Smooth muscle cell (in vitro differentiated cells): ENCODE measurements around the gene SNRNP25. TPM values are rescaled to one million over a fixed set of nuclear protein-coding genes. Genes with fewer than 3 reads are reported as not detected.

Source experiments
- DNase-seq: peaks from one replicate; lab custom pipeline; 2025; ENCODE audit not compliant: unreplicated experiment; lab: John Stamatoyannopoulos, UW
- H2AFZ ChIP-seq: fragments of 200-600 bp; sonication (generic); 2 replicates; pipeline ENCODE4 v1.6.0; 2016; ENCODE audit warnings: antibody characterized with exemption, low read depth, mild to moderate bottlenecking
- H3F3A ChIP-seq: fragments of 200-600 bp; sonication (generic); 2 replicates; pipeline ENCODE4 v1.6.0; 2017; ENCODE audit warnings: antibody characterized with exemption, low read depth
- H3K27ac ChIP-seq: fragments of 200-600 bp; sonication (generic); 2 replicates; pipeline ENCODE4 v1.5.1; 2016; ENCODE audit warnings: low read depth, mild to moderate bottlenecking
- H3K27me3 ChIP-seq: fragments of 200-600 bp; sonication (generic); 2 replicates; pipeline ENCODE4 v1.6.1; 2016; ENCODE audit warnings: low read depth, mild to moderate bottlenecking
- H3K36me3 ChIP-seq: fragments of 200-600 bp; sonication (generic); 2 replicates; pipeline ENCODE4 v1.5.1; 2016; ENCODE audit warnings: low read depth
- H3K4me1 ChIP-seq: fragments of 200-600 bp; sonication (generic); 2 replicates; pipeline ENCODE4 v1.5.1; 2016; ENCODE audit warnings: low read depth
- H3K4me2 ChIP-seq: fragments of 200-600 bp; sonication (generic); 2 replicates; pipeline ENCODE4 v1.6.0; 2016; ENCODE audit warnings: mild to moderate bottlenecking
- H3K4me3 ChIP-seq: fragments of 200-600 bp; sonication (generic); 2 replicates; pipeline ENCODE4 v1.5.1; 2016; ENCODE audit warnings: mild to moderate bottlenecking
- H3K79me2 ChIP-seq: fragments of 200-600 bp; sonication (generic); 2 replicates; pipeline ENCODE4 v1.6.0; 2016; ENCODE audit warnings: low read depth, mild to moderate bottlenecking
- H3K9ac ChIP-seq: fragments of 200-600 bp; sonication (generic); 2 replicates; pipeline ENCODE4 v1.6.0; 2016; ENCODE audit warnings: low read depth
- H3K9me3 ChIP-seq: fragments of 200-600 bp; sonication (generic); replicated peaks from 2 replicates; pipeline ENCODE4 v1.5.1; 2016; ENCODE audit warnings: low read depth
- H4K20me1 ChIP-seq: fragments of 200-600 bp; sonication (generic); 2 replicates; pipeline ENCODE4 v1.6.0; 2016; ENCODE audit warnings: low read depth
- WGBS: methylation state at CpG from one replicate; pipeline ENCODE4 v1.1.7; 2016; ENCODE audit warnings: low lambda C conversion rate; 5-methylcytosine and 5-hydroxymethylcytosine counted together
- polyA plus RNA-seq: library from polyadenylated mRNA; unstranded; fragments of >200 nt; fragmentation: Nextera tagmentation; extraction: Ambion mirVana; gene quantifications from 2 replicates; pipeline ENCODE4 v1.2.1, GENCODE V29; 2016
- total RNA-seq: library from RNA; depleted of rRNA; stranded (reverse); fragments of >200 nt; gene quantifications from 2 replicates; pipeline ENCODE4 v1.2.3, GENCODE V29; 2014
- TF ChIP-seq, protein P1 (sequence below): fragments of 200-600 bp; sonication (generic); IDR thresholded peaks from 2 replicates; pipeline ENCODE4 v1.5.1; 2017; ENCODE audit warnings: borderline replicate concordance, mild to moderate bottlenecking, antibody characterized with exemption; ENCODE audit not compliant: insufficient read depth, poor library complexity, severe bottlenecking

Gene SNRNP25
- total and polyA plus RNA-seq, 2 experiments from 2014 or later = 20.1 to 45.9 TPM

DNA sequence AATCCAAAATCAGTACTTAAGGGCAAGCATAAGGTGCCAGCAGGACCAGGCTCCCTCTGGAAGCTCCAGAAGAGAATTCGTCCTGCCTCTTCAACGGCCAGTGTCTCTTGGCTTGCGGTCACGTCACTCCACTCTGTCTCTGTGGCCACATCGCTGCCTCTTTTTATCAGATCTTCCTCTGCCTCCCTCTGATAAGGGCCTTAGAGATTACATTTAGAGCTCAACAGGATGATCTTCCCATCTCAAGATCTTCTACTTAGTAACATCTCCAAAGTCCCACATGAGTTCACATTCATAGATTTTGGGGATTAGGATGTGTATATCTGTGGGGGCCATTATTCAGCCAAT lies 41.3 kb downstream of the SNRNP25 start:
- Histone ChIP-seq H3F3A (no peaks in the 10 kb centered on the region), H3K9ac (no peak overlapping the region), H3K4me2 (no peak overlapping the region), H3K9me3 (no peaks in the 10 kb centered on the region), H3K4me1 (no peaks in the 10 kb centered on the region), H3K27me3 (no peaks in the 10 kb centered on the region), H3K27ac (no peak overlapping the region), H4K20me1 (peaks cover 26% of the 10 kb centered on the region), H3K79me2 (no peaks in the 10 kb centered on the region), H2AFZ (no peak overlapping the region), H3K36me3 (no peaks in the 10 kb centered on the region), H3K4me3 (no peak overlapping the region)
- 90% methylated on average over 5 of the region's 5 CpGs for WGBS
- TF ChIP-seq, protein P1, sequence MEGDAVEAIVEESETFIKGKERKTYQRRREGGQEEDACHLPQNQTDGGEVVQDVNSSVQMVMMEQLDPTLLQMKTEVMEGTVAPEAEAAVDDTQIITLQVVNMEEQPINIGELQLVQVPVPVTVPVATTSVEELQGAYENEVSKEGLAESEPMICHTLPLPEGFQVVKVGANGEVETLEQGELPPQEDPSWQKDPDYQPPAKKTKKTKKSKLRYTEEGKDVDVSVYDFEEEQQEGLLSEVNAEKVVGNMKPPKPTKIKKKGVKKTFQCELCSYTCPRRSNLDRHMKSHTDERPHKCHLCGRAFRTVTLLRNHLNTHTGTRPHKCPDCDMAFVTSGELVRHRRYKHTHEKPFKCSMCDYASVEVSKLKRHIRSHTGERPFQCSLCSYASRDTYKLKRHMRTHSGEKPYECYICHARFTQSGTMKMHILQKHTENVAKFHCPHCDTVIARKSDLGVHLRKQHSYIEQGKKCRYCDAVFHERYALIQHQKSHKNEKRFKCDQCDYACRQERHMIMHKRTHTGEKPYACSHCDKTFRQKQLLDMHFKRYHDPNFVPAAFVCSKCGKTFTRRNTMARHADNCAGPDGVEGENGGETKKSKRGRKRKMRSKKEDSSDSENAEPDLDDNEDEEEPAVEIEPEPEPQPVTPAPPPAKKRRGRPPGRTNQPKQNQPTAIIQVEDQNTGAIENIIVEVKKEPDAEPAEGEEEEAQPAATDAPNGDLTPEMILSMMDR = no peak
- DNase-seq = no peak

- Histone ChIP-seq H3K4me1 (no peaks in the 10 kb centered on the region), H3K27ac (no peak overlapping the region), H3K36me3 (no peaks in the 10 kb centered on the region), H2AFZ (no peak overlapping the region), H3K9ac (no peak overlapping the region), H3F3A (no peaks in the 10 kb centered on the region), H4K20me1 (peaks cover 26% of the 10 kb centered on the region), H3K79me2 (no peaks in the 10 kb centered on the region), H3K9me3 (no peaks in the 10 kb centered on the region), H3K4me3 (no peak overlapping the region), H3K27me3 (no peaks in the 10 kb centered on the region), H3K4me2 (no peak overlapping the region)
- DNase-seq = peak; percentile 65
- TF ChIP-seq, protein P1 = peak; percentile 90
- WGBS = 14% methylated on average over 11 of the region's 11 CpGs
Observed at GRCh38 chr16:96935-97381, 43.3 kb downstream of the SNRNP25 start.

DNA sequence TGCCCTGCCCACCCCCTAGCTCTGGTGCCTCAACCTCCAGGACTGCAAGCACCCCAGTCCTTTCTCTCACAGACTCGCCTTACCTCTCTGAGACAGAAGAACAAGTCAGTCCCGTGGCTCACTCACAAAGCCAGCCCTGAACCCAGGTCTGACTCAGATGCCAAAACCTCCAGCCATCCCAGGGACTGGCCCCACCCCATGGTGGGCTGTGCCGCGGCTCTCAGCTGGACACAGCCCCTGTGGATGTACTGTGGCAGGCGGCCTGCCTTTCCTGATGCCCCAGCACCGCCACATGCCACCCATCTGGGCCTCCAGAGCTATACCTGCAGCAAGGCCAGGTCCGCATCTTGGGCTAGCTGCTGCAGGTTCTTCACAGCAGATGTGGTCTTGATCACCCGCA lies 44.2 kb downstream of the SNRNP25 start:
- Histone ChIP-seq H3K27me3 (no peaks in the 10 kb centered on the region), H3K9ac (no peak overlapping the region), H3F3A (no peaks in the 10 kb centered on the region), H3K4me1 (no peaks in the 10 kb centered on the region), H4K20me1 (peaks cover 30% of the 10 kb centered on the region), H3K4me2 (no peak overlapping the region), H3K4me3 (no peak overlapping the region), H3K36me3 (no peaks in the 10 kb centered on the region), H3K27ac (no peak overlapping the region), H3K79me2 (no peaks in the 10 kb centered on the region), H2AFZ (no peak overlapping the region), H3K9me3 (no peaks in the 10 kb centered on the region)
- no peak for DNase-seq
- TF ChIP-seq, protein P1 = no peak
- 83% methylated on average over 8 of the region's 8 CpGs for WGBS

- H3K4me2 ChIP-seq = no peak overlapping the region
- H3K9ac ChIP-seq = no peak overlapping the region
- no peaks in the 10 kb centered on the region for H3K4me1 ChIP-seq
- peaks cover 31% of the 10 kb centered on the region for H4K20me1 ChIP-seq
- H3K27me3 ChIP-seq = no peaks in the 10 kb centered on the region
- 93% methylated on average over 5 of the region's 5 CpGs for WGBS
- no peak overlapping the region for H3K4me3 ChIP-seq
- no peak overlapping the region for H3K27ac ChIP-seq
- no peaks in the 10 kb centered on the region for H3F3A ChIP-seq
- H3K79me2 ChIP-seq = no peaks in the 10 kb centered on the region
- DNase-seq = no peak
- no peak overlapping the region for H2AFZ ChIP-seq
- TF ChIP-seq, protein P1 = no peak
- H3K36me3 ChIP-seq = no peaks in the 10 kb centered on the region
- H3K9me3 ChIP-seq = no peaks in the 10 kb centered on the region
Observed at GRCh38 chr16:100989-101388, 47.4 kb downstream of the SNRNP25 start.
